ENCODE measurements around the gene SYNGR2.

GRCh38 chr17:78184868-78185267 is 16.5 kb downstream of the SYNGR2 start:
- TF ChIP-seq CTCF (optimal IDR thresholded peaks at IDR 0.05 in 1 of 3, IDR thresholded peaks at IDR 0.05 in 1 of 3, conservative IDR thresholded peaks at IDR 0.05 in 1 of 3; ENCODE audit: extremely low read depth in 1 of 3, insufficient read depth in 2 of 3, low read length in 3 of 3): no peak
- no peak for TF ChIP-seq EZH2 (IDR thresholded peaks at IDR 0.05; ENCODE audit: low read length)
